ENCODE measurements around the gene RNF166. TPM values are rescaled to one million over a fixed set of nuclear protein-coding genes. Genes with fewer than 3 reads are reported as not detected.

The RNF166 gene
- total and polyA plus RNA-seq, 5 experiments from 2014 or later, result 79.4 to 230 (median 104) TPM

GRCh38 chr16:88655053-88655732, 51.0 kb downstream of the RNF166 start:
- DNase-seq (no peak), ATAC-seq (no peak)
- Mint-ChIP-seq H3K36me3 (peaks cover 0 to 9% (median 2%) of the 10 kb centered on the region in 3 donors), H3K27ac (peak overlapping the region in 5 of 10 donors; percentile 29 to 87 (median 59)), H3K4me1 (peaks cover 4 to 26% (median 16%) of the 10 kb centered on the region in 4 donors), H3K4me3 (no peak overlapping the region), H3K9me3 (no peaks in the 10 kb centered on the region), H3K27me3 (no peaks in the 10 kb centered on the region)
- POLR2A ChIA-PET, result interaction anchor here (1.6 kb wide), 1 partner anchor 48 kb away, joined by 5 read pairs; no protein-coding TSS in a partner anchor

DNA sequence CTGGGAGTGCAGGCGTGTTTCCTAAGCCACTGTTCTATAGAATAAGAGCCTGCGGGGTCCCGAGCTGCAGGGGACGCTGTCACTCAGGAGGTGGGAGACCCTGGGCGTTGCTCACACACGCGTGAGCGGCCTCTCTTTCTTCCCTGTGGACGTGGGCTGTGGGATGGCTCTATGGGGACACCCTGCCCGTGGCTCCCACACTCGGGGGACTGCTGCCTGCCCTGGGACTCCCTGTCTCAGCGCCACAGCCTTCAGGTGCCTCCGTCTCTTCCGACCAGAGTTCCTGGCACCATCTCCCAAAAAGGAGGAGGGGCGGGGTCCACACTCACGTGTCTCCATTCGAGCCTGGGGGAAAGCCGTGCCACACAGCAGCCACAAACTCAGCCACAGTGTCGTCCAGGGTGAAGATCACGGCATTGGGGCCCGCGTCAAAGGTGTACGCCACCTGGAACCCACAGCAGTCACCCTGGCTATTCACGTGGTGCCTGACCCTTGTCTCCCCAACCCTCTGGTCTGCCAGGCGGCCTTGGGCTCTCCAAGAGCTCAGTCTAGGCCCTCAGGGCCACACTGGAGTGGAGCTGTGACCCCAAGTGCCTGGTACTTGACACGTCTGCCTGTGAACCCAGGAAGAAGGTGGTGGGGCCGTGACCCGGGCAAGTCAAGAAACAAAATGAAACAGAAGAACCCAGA, 51.7 kb downstream of the RNF166 start:
- ATAC-seq (no peak), DNase-seq (no peak)
- Mint-ChIP-seq H3K36me3 (peaks cover 0 to 9% (median 2%) of the 10 kb centered on the region in 3 donors), H3K27me3 (no peaks in the 10 kb centered on the region), H3K9me3 (no peaks in the 10 kb centered on the region), H3K4me3 (no peak overlapping the region), H3K4me1 (peaks cover 4 to 27% (median 17%) of the 10 kb centered on the region in 4 donors), H3K27ac (peak overlapping the region in 6 of 10 donors; percentile 15 to 87 (median 73))
- POLR2A ChIA-PET, result interaction anchor here (1.6 kb wide), 1 partner anchor 48 kb away, joined by 5 read pairs; no protein-coding TSS in a partner anchor

GRCh38 chr16:88653596-88654362, 52.4 kb downstream of the RNF166 start:
- peaks cover 0 to 15% (median 2%) of the 10 kb centered on the region in 3 donors for H3K36me3 Mint-ChIP-seq
- H3K27ac Mint-ChIP-seq, result peak overlapping the region in 8 of 10 donors; percentile 48 to 89 (median 74)
- POLR2A ChIA-PET, result interaction anchor here (1.6 to 2.5 kb wide), 2 partner anchors 17 to 49 kb away, joined by 5 to 7 read pairs; no protein-coding TSS in a partner anchor
- peak overlapping the region in 2 of 10 donors; percentile 37 to 47 for H3K4me3 Mint-ChIP-seq
- H3K9me3 Mint-ChIP-seq, result no peaks in the 10 kb centered on the region
- DNase-seq (no peak), ATAC-seq (no peak)
- peaks cover 8 to 33% (median 23%) of the 10 kb centered on the region in 4 donors for H3K4me1 Mint-ChIP-seq
- no peaks in the 10 kb centered on the region for H3K27me3 Mint-ChIP-seq

DNA sequence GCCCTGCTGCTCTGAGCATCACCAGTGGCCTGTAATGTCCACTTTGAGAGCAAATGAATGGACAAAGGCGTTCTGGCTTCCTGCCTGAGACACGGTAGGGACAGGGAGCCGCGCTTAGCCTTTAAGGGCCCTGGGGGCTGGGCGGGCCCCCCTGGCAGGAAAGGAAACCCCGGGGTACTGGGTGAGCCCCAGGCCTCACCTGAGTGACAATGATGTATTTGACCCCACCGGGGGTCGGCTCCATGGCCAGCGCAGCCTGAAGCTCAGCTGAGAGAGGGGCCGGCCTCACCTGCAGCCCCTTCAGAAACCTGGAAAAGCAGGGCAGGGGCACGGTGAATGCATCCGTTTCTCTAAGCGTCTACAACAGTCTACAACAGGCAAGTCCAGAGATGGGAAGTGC, 53.1 kb downstream of the RNF166 start:
- DNase-seq (no peak), ATAC-seq (no peak)
- Mint-ChIP-seq H3K4me1 (peaks cover 8 to 37% (median 23%) of the 10 kb centered on the region in 4 donors), H3K27ac (peak overlapping the region in 8 of 10 donors; percentile 47 to 89 (median 74)), H3K9me3 (no peaks in the 10 kb centered on the region), H3K36me3 (peaks cover 0 to 15% (median 2%) of the 10 kb centered on the region in 3 donors), H3K4me3 (peak overlapping the region in 3 of 10 donors; percentile 26 to 47 (median 37)), H3K27me3 (no peaks in the 10 kb centered on the region)
- POLR2A ChIA-PET, result interaction anchor here (2.5 kb wide), 1 partner anchor 16 kb away, joined by 7 read pairs; no protein-coding TSS in a partner anchor

DNA sequence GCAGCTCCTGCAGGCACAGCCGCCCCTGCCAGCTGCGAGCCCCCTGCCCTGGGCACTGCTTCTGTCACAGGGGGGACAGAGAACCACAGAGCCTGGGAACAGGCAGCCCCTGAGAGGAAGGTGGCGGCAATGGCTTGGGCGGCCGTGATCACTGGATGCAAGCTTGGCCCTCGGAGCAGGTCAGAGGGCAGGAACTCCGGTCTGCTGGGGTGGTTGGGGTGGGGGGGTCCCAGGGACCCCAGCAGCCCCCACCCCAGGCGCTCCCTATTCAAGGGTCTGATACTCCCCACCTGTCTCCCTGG, 53.5 kb downstream of the RNF166 start:
- H3K9me3 Mint-ChIP-seq, result no peaks in the 10 kb centered on the region
- H3K4me3 Mint-ChIP-seq, result peak overlapping the region in 2 of 10 donors; percentile 26 to 39
- peaks cover 0 to 15% (median 2%) of the 10 kb centered on the region in 3 donors for H3K36me3 Mint-ChIP-seq
- peaks cover 8 to 37% (median 23%) of the 10 kb centered on the region in 4 donors for H3K4me1 Mint-ChIP-seq
- POLR2A ChIA-PET, result interaction anchor here (0.8 to 2.5 kb wide), 2 partner anchors 16 to 48 kb away, joined by 4 to 7 read pairs; no protein-coding TSS in a partner anchor
- no peaks in the 10 kb centered on the region for H3K27me3 Mint-ChIP-seq
- H3K27ac Mint-ChIP-seq, result peak overlapping the region in 3 of 10 donors; percentile 69 to 86 (median 78)
- ATAC-seq (no peak), DNase-seq (no peak)

- ATAC-seq (no peak), DNase-seq (no peak)
- Mint-ChIP-seq H3K36me3 (peaks cover 0 to 15% (median 2%) of the 10 kb centered on the region in 3 donors), H3K4me3 (peak overlapping the region in 8 of 10 donors; percentile 13 to 88 (median 31)), H3K27ac (peak overlapping the region in 8 of 10 donors; percentile 52 to 94 (median 84)), H3K27me3 (no peaks in the 10 kb centered on the region), H3K9me3 (no peaks in the 10 kb centered on the region), H3K4me1 (peaks cover 8 to 37% (median 23%) of the 10 kb centered on the region in 4 donors)
- POLR2A ChIA-PET, result interaction anchor here (0.6 to 2.5 kb wide), 5 partner anchors 9 to 53 kb away, joined by 3 to 7 read pairs (median 3); no protein-coding TSS in a partner anchor
These were observed 54.0 kb downstream of the RNF166 start for GRCh38 chr16:88651989-88652761.

- Mint-ChIP-seq H3K36me3 (peaks cover 0 to 12% (median 2%) of the 10 kb centered on the region in 3 donors), H3K9me3 (no peaks in the 10 kb centered on the region), H3K27me3 (no peaks in the 10 kb centered on the region), H3K4me1 (peaks cover 8 to 39% (median 25%) of the 10 kb centered on the region in 4 donors), H3K4me3 (peak overlapping the region; percentile 81 to 96 (median 90)), H3K27ac (peak overlapping the region; percentile 78 to 96 (median 93))
- DNase-seq, result peak in 8 of 10 donors; percentile 56 to 88 (median 66)
- POLR2A ChIA-PET, result interaction anchor here (0.6 to 4.2 kb wide), 7 partner anchors 10 to 54 kb away, joined by 3 to 31 read pairs (median 4); partner anchors contain the start of gene MVD
- ATAC-seq, result peak; percentile 54 to 78
These were observed 54.8 kb downstream of the RNF166 start for GRCh38 chr16:88651276-88651988.

DNA sequence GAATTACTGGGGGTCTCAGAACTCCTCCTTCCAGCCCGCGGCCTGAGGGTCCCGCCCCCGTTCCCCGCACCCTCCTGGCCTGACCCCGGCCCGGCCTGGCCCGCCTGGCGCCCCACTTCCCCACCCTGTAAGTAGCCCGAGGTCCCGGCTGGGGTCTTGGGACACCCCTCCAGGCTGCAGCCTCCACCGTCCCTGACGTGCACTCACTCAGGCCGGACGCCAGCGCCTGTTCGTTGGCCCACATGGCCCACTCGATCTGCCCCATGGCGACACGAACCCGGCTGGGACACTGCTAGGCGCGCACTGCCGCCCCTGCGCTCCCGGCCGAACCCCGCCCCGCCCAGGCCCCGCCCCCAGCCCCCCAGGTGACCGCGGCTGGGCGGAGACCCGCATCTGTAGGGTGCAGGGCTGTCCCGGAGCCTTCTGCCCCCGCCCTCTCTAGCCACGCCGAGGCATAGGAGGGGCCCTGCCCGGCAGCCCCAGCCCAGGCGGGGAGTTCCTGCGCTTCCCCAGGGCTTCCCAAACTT, 55.4 kb downstream of the RNF166 start, which contains the start of gene CYBA:
TSS of gene CYBA (minus strand) at position 305 of the 527 bp plus-strand sequence. CDS start at position 265, 40 bp downstream.
- Mint-ChIP-seq H3K4me1 (peaks cover 8 to 42% (median 27%) of the 10 kb centered on the region in 4 donors), H3K27me3 (no peaks in the 10 kb centered on the region), H3K36me3 (peaks cover 0 to 12% (median 2%) of the 10 kb centered on the region in 3 donors), H3K9me3 (no peaks in the 10 kb centered on the region), H3K4me3 (peak within 1 kb of the TSS; percentile 82 to 96 (median 90)), H3K27ac (peak within 1 kb of the TSS; percentile 82 to 96 (median 93))
- ATAC-seq, result peak; percentile 88
- peak; percentile 71 to 89 (median 80) for DNase-seq
- POLR2A ChIA-PET, result interaction anchor here (1.2 to 4.7 kb wide), 6 partner anchors 12 to 51 kb away, joined by 4 to 48 read pairs (median 11); partner anchors contain the start of genes IL17C and MVD

DNA sequence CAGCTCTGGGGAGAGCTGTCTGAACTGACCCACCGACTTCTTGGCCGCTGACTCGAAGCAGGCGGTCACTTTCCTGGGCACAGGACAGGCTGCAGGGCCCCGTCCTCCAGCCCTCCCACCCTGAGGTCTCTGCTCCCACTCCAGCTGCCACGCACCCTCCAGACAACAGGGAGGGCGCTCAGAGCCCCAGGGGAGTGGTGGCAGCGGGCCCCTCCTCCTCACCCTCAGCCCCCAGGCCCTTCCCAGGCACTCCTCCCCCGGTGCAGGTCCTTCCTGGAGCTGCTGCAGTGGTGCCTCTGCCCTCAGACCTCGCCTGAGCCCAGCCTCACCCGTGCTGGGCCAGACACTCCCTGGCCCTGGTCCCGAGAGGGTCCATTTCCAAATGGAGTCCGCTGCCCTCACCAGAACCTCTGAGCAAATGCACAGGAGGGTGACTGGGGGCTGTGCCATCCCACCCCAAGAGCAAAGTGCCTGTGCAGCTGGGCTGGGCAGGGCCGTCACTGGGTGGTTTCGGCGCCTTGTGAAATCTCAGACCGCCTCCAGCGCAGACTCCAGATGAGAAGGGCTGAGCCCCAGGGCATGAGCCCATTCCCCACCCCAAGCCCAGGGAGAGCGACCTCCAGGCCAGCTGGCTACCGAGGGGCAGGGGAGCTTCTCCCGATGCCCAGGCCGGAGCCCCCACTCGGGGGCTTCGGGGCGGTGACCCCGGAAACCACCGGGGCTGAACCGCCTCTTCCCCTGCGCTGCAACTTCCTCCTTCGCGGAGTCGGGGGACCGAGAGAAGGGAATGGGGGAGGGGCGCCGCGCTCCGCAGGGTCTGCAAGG, 56.1 kb downstream of the RNF166 start:
- Mint-ChIP-seq H3K9me3 (no peaks in the 10 kb centered on the region), H3K4me1 (peaks cover 8 to 42% (median 30%) of the 10 kb centered on the region in 4 donors), H3K27ac (peak overlapping the region in 9 of 10 donors; percentile 62 to 96 (median 89)), H3K4me3 (peak overlapping the region; percentile 82 to 96 (median 90)), H3K27me3 (no peaks in the 10 kb centered on the region), H3K36me3 (peaks cover 0 to 15% (median 2%) of the 10 kb centered on the region in 3 donors)
- ATAC-seq (peak; percentile 13 to 27), DNase-seq (peak in 5 of 10 donors; percentile 27 to 67 (median 50))
- POLR2A ChIA-PET, result interaction anchor here (0.7 to 4.7 kb wide), 11 partner anchors 11 to 197 kb away, joined by 3 to 48 read pairs (median 4); partner anchors contain the start of genes IL17C, MVD and ZFPM1

Measured in naive thymus-derived CD8-positive, alpha-beta T cell (primary cell).